Measurements from ENCODE around the gene MASP1.

Gene MASP1

GRCh38 chr3:187186801-187187421, 104.6 kb downstream of the MASP1 start:
- no peak for DNase-seq (ENCODE audit: low read depth, low spot score)

DNA sequence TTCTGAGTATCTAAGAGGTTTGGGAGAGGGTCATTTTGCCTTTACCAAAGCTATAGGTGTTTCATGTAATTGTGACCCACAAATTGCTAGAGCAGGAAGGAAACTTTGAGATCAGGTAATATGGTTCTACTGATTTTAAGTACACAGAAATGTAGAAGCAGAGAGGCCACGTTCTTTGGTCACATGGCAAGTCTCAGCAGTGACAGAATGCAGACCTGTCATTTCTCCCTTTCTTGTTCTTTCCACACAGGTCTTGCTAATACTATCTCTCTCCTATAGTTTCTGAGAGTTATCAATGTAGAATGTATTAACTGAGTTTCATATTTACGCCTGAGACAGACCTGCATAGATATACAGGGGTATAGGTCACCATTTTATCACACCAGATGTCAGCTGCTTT, 105.2 kb downstream of the MASP1 start:
- DNase-seq (ENCODE audit: low read depth, low spot score) = no peak

- no peak for DNase-seq (ENCODE audit: low read depth, low spot score)
Observed at GRCh38 chr3:187185759-187186158, 105.8 kb downstream of the MASP1 start.
